ENCODE results near the gene RPL13A.

RPL13A gene

DNA sequence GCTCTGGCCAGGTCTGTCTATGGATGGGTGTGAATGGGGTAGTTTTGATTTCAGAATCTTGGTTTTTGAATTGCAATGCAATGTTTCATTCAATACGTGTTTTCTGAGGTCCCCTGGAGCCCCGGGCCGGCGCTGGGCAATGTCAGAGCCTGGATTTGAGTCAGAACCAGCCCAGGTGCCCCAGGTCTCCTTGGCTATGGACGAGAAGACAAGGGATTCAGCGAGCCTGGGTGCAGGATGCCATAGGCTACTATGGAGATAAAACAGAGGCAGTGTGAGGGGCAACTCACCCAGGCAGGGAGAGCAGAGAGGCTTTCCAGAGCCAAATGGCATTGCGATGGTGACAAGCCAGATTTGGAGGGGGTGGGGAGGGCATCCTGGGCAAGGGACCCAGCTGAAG lies 1.2 kb upstream of the RPL13A start:
- no peak for DNase-seq

DNA sequence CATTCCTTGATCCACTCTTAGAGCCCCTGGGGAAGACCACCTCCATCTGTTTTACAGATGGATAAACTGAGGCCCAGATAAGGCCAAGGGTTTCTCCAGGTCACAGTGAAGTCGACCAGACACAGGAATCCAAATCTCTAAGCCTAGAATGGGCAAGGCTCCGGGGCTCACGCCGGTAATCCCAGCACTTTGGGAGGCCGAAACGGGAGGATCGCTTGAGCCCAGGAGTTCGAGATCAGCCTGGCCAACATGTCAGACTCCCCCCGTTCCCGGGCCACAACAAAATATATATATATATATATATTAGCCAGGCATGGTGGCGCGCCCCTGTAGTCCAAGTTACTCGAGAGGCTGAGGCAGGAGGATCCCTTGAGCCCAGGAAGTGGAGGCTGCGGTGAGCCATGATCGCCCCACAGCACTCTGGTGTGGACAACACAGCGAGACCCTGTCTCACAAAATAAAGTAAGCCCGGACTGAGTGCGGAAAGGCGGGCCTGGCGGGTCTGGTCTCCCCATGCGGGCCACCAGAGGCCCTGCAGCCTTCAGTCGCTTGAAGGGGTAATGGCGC lies 615 bp upstream of the RPL13A start:
- no peak for DNase-seq

- DNase-seq: no peak
These were observed 846 bp downstream of the RPL13A start for GRCh38 chr19:49488046-49488862.

GRCh38 chr19:49488863-49489537 lies 1.6 kb downstream of the RPL13A start:
- no peak for DNase-seq

DNA sequence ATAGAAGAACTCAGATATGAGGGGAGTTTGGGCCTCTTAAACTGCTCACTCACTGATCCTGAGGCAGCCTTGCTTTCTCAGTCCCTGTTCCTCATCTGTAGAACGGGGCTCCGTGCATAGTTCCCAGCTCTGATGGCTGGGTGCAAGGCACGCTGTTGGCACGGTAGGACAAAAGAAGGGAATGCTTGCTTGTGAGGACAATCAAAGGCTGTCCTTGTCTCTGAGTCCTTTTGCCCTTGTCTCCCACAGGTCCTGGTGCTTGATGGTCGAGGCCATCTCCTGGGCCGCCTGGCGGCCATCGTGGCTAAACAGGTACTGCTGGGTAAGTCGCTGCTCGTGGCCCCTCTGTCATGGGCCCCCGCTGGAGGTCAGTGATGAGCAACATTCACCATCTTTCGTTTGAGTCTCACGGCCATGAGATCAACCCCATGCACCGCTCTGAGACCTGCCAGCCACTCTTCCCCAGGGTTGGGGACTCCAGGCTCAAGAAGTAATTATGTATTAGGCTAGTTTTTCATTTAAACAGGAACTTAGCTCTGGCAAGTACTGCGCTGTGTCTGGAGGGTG lies 2.3 kb downstream of the RPL13A start:
- DNase-seq: no peak

DNA sequence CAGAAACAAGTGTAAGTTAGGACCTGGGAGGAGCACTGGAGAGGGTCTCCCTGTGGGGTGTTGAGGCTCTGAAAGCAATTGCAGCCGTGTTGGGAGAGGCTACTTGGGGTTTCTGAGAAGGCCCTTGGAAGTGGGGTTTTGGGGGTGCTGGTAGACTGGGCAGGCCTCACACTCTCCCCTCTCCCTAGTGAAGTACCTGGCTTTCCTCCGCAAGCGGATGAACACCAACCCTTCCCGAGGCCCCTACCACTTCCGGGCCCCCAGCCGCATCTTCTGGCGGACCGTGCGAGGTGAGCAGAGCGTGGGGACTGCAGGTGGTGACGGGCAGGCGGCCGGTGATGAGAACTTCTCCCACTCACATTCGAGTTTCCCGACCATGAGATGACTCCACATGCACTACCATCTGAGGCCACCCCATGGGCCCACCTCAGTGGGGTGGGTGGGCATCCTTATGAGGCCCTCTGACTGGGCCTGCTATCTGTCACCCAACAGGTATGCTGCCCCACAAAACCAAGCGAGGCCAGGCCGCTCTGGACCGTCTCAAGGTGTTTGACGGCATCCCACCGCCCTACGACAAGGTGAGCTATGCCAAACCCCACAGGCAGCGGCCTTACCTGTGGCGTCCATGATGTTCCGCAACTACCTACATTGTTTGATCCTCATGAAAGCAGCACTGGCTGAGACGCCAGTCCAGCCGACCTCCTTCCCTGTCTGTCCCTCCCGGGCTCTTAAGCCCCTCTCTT lies 3.0 kb downstream of the RPL13A start:
- DNase-seq: no peak

DNA sequence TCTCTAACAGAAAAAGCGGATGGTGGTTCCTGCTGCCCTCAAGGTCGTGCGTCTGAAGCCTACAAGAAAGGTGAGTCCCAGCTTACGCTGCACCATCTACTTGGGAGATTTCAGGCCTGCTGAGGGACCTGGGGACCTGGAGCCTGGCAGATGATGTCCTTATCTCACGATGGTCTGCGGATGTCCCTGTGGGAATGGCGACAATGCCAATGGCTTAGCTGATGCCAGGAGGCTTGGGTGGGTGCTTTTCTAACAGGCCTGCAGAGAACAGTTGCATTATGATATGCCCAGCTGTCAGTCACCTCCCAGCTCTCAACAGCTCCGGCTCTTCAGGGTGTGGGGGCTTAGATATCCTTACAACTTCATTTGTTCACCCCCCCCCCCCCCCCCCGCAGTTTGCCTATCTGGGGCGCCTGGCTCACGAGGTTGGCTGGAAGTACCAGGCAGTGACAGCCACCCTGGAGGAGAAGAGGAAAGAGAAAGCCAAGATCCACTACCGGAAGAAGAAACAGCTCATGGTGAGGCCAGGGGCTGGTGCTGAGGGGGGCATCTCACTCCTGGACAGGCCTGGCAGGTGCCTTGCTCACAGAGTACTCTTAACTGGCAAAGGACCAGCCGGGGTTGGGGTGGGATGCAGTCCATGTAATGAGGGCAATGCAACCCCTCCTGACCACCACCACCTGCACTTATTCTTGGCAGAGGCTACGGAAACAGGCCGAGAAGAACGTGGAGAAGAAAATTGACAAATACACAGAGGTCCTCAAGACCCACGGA lies 3.8 kb downstream of the RPL13A start:
- DNase-seq: no peak

DNA sequence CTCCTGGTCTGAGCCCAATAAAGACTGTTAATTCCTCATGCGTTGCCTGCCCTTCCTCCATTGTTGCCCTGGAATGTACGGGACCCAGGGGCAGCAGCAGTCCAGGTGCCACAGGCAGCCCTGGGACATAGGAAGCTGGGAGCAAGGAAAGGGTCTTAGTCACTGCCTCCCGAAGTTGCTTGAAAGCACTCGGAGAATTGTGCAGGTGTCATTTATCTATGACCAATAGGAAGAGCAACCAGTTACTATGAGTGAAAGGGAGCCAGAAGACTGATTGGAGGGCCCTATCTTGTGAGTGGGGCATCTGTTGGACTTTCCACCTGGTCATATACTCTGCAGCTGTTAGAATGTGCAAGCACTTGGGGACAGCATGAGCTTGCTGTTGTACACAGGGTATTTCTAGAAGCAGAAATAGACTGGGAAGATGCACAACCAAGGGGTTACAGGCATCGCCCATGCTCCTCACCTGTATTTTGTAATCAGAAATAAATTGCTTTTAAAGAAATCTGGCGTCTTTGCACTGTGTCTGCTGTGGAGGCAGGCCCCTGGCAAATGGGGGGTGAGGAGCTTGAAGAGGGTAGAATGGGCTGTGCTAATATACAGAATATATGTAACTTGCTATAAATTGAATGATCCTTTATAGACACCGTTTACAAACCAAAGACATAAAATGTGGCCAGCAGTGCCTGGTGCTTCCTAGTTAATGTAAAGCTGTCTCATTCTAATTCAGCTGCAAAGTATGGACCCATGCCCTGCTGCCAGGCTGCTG lies 4.6 kb downstream of the RPL13A start:
- no peak for DNase-seq

DNA sequence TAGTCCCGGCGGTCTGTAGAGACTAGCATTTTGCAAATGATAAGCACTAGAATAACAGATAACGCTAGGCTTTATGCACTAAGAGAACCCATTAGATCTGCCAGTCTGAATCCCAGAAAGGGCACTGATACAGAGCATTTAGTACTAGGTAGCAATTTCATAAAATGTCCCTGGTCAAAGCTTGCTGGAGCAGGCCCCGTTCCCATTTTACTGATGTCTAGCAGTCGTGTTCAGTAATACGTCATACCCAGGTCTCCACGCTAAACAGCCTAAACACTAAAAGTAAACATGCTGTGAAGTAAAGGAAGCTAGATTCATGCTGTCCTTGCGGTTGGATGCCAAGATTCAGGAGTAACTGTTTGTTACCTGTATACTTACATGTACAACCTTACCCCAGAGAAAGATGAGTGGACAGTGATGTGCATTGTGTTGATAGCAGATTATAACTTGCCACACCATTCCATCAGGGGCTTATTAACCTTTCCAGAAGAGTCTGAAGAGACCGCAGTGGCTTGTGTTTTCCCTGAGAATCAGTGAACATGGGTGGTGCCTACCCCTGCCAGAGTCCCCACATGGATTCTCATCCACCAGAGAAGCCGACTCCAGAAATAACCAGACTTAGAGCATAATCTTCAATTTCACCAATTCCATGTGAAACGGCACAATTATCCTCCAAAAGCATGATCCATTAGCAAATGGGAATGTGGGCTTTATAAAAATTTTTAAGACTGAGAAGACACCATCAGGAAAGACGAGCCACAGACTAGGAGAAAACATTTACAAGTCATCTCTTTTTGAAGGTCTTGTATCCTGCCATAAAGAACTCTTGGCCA lies 5.4 kb downstream of the RPL13A start:
- DNase-seq: no peak

DNA sequence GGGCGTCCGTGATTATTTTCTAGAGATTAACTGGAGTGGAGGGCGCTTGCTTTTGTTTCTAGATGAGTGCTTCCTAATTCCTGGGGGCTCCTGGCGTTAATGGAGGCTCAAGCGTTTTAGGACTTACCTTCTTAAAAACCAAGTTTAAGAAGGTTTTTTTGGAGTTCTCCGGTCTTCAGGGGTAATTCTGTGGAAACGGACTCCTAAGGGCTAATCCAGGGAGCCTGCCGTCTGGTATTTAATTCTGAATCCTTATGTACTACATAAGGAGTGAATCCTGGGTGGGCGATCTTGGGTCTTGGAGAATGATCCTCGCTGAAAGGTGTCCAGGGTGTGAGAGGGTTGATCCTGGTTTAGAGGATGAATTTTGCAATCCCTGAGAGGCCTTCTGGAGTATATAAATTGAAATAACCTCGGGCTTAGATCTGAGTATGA lies 9.2 kb downstream of the RPL13A start:
- DNase-seq: no peak

DNA sequence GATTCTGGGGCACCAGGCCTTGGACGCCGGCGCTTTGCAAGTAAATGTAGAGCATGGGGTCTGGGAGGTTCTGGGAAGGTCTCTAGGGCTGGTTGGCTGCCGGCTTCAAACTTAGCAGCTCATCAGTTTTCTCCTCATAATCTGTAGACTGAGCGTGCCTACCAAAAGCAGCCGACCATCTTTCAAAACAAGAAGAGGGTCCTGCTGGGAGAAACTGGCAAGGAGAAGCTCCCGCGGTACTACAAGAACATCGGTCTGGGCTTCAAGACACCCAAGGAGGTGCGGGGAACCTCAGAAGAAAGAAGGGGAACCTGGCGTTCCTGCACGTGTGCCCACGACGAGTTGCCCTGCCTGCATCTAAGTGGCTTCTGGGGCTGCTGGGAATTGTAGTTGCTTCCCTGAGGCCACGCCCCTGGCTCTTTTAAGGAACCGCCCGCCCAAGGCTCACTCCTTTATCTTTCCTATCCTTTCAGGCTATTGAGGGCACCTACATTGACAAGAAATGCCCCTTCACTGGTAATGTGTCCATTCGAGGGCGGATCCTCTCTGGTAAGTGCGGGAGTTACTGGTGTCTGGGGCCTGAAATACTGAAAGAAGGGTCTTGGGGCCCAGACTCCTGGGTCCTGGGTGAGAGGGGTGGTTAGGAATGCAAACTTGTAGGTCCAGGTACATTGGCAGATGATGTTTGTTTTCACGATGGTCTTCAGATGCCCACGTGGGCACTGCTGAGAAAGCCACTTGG lies 9.8 kb downstream of the RPL13A start:
- peak; percentile 92 to 93 for DNase-seq

- no peak for DNase-seq
These were observed 10.3 kb downstream of the RPL13A start for GRCh38 chr19:49497789-49498103.

GRCh38 chr19:49498475-49498874 lies 11.1 kb downstream of the RPL13A start:
- no peak for DNase-seq

GRCh38 chr19:49499030-49499670 lies 11.7 kb downstream of the RPL13A start:
- no peak for DNase-seq

DNA sequence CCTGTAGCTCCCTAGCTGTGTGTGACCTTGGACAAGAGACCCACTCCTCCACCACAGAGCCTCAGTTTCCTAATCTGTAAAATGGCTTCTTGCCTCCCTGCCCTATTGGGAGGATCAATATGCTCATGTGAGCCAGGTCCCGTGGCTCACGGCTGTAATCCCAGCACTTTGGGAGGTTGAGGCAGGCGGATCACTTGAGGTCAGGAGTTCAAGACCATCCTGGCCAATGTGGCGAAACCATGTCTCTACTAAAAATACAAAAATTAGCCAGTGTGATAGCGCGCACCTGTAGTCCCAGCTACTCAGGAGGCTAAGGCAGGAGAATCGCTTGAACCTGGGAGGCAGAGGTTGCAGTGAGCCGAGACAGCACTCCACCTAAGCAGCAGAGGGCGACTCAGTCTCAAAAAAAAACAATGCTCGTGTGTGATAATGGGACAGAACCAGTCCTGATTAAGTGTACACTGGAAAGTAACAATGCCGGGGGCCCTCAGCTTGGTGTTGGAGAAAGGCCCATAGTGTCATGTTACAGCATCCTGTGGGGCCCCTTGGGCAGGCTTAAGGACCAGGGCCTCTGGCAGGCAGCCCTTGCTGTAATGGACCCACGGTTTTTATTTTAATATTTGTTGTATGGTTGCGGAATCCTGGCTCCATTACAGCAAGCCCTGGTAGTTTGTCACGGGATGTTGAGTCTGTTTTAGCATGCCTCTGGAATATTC lies 15.6 kb downstream of the RPL13A start:
- DNase-seq: peak; percentile 57 to 58

DNA sequence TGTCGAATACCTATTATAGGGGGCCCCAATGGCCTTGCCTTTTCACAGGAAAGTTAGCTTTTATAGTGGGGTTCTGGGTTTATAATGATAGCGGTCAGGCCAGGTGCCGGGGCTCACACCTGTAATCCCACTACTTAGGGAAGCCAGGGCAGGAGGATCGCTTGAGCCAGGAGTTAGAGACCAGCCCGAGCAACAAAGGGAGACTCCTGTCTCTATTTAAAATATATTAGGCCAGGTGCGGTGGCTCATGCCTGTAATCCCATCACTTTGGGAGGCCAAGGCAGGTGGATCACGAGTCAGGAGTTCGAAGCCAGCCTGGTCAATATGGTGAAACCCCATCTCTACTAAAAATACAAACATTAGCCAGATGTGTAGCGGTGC lies 16.2 kb downstream of the RPL13A start:
- no peak for DNase-seq

DNA sequence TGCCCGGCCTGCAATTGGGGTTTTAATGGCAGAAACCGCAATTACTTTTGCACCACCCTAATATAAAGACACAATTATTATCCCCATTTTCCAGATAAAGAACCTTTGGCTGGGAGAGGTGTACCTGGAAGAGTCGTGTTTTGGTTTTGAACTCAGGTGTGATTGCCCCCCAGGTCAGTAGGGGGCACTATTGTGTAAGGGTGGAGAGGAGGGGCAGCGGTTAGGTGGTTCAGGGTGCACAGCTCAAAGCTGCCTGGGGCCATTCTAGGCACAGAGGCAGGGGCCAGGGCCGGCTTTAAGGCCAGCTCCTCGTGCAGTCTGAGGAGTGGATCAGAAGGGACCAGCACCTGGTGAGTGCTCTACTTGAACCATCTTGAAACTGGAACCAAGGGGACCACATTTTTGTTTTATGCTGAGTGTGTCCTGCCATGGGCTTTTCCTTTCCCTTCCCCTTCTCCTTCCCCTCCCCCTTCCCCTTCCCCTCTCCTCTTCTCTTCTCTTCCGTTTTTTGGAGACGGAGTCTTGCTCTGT lies 19.2 kb downstream of the RPL13A start:
- DNase-seq: peak; percentile 72 to 75

- no peak for DNase-seq
These were observed 20.5 kb downstream of the RPL13A start for GRCh38 chr19:49507803-49508494.

Data from inflammatory macrophage (primary cell).